SK-N-SH (cell line): ENCODE measurements around the gene GNAZ. TPM values are rescaled to one million over a fixed set of nuclear protein-coding genes. Genes with fewer than 3 reads are reported as not detected.
A peak's percentile ranks its signal among the peaks of the same experiment; 100 is the strongest.
"Not testable (repeated sequence)": the region's sequence is repeated elsewhere in the genome, so short reads cannot be mapped to it uniquely, and the experiment has no call there.

ENCODE experiments used
- CTCF ChIA-PET: fragments of 300-600, 350-600 bp; formaldehyde crosslinking; extraction: SDS; loops from one replicate; lab custom pipeline; 2021; lab: Yijun Ruan, JAX
- POLR2A ChIA-PET: fragments of 350-600 bp; sonication (Branson Sonifier 250); formaldehyde crosslinking; extraction: SDS; loops from one replicate; lab custom pipeline; 2020; ENCODE audit warnings: antibody characterized with exemption, inconsistent platforms; lab: Yijun Ruan, JAX
- DNase-seq: peaks from one replicate; pipeline ENCODE4 v3.0.0; 2012
- H2AFZ ChIP-seq: fragments of 200-600 bp; sonication (generic); 2 replicates; pipeline ENCODE4 v1.8.1; 2016; ENCODE audit warnings: antibody characterized with exemption, mild to moderate bottlenecking, low read depth
- H3F3A ChIP-seq: fragments of 200-600 bp; sonication (generic); replicated peaks from 2 replicates; pipeline ENCODE3; 2016; ENCODE audit warnings: antibody characterized with exemption, mild to moderate bottlenecking; ENCODE audit not compliant: insufficient read depth
- H3K27ac ChIP-seq, 2 experiments: fragments of 200-500 bp in 1 of 2; fragments of 200-600 bp in 1 of 2; sonication (Bioruptor generic) in 1 of 2; sonication (generic), shearing (Covaris generic) in 1 of 2; 2 replicates each; pipeline versions ENCODE4 v1.5.1 to v1.6.1; 2014 to 2016; ENCODE audit warnings: low read depth in 2 of 2, inconsistent platforms in 1 of 2, low read length in 1 of 2, mild to moderate bottlenecking in 1 of 2, mixed read lengths in 1 of 2
- H3K27me3 ChIP-seq: fragments of 200-600 bp; sonication (generic), shearing (Covaris generic); 2 replicates; pipeline ENCODE4 v1.6.1; 2016; ENCODE audit warnings: mixed run types; ENCODE audit not compliant: insufficient read depth
- H3K36me3 ChIP-seq, 2 experiments: fragments of 200-500 bp in 1 of 2; fragments of 200-600 bp in 1 of 2; sonication (Bioruptor generic) in 1 of 2; sonication (generic) in 1 of 2; replicated peaks in 1 of 2; 2 replicates each; pipeline versions ENCODE3 to v1.5.1; 2014 to 2016; ENCODE audit warnings: low read length in 1 of 2, mild to moderate bottlenecking in 1 of 2; ENCODE audit not compliant: insufficient read depth in 2 of 2, control insufficient read depth in 1 of 2
- H3K4me1 ChIP-seq, 2 experiments: fragments of 200-500 bp in 1 of 2; fragments of 200-600 bp in 1 of 2; sonication (Bioruptor generic) in 1 of 2; sonication (generic), shearing (Covaris generic) in 1 of 2; 2 replicates each; pipeline versions ENCODE4 v1.5.1 to v1.6.1; 2014 to 2016; ENCODE audit warnings: low read depth in 1 of 2, low read length in 1 of 2, mixed run types in 1 of 2; ENCODE audit not compliant: insufficient read depth in 2 of 2, control insufficient read depth in 1 of 2
- H3K4me2 ChIP-seq: fragments of 200-600 bp; sonication (generic), shearing (Covaris generic); 2 replicates; pipeline ENCODE4 v1.6.1; 2017; ENCODE audit warnings: mixed run types
- H3K4me3 ChIP-seq, 2 experiments: fragments of 200-500 bp in 1 of 2; fragments of 200-600 bp in 1 of 2; sonication (Bioruptor generic) in 1 of 2; sonication (generic), shearing (Covaris generic) in 1 of 2; 2 replicates each; pipeline versions ENCODE4 v1.5.1 to v1.8.1; 2014 to 2016; ENCODE audit warnings: low read depth in 2 of 2, inconsistent platforms in 1 of 2, low read length in 1 of 2, mild to moderate bottlenecking in 1 of 2, mixed read lengths in 1 of 2, moderate library complexity in 1 of 2
- H3K79me2 ChIP-seq: fragments of 200-600 bp; sonication (generic); 2 replicates; pipeline ENCODE4 v1.8.1; 2017; ENCODE audit warnings: mild to moderate bottlenecking; ENCODE audit not compliant: insufficient read depth
- H3K9ac ChIP-seq: fragments of 200-600 bp; sonication (generic); 2 replicates; pipeline ENCODE4 v1.6.1; 2017; ENCODE audit warnings: mixed run types
- H3K9me2 ChIP-seq: fragments of 200-600 bp; sonication (generic); 2 replicates; pipeline ENCODE4 v1.6.1; 2017; ENCODE audit warnings: mixed run types
- H3K9me3 ChIP-seq: fragments of 200-600 bp; sonication (generic); 2 replicates; pipeline ENCODE4 v1.6.1; 2017; ENCODE audit warnings: mixed run types, mild to moderate bottlenecking, moderate library complexity
- H4K20me1 ChIP-seq: fragments of 200-600 bp; sonication (generic); 2 replicates; pipeline ENCODE4 v1.6.1; 2017; ENCODE audit warnings: mild to moderate bottlenecking, mixed run types; ENCODE audit not compliant: insufficient read depth
- CHD2 ChIP-seq: fragments of 150-350 bp; IDR thresholded peaks from 2 replicates; pipeline ENCODE4 v1.6.1; 2018; ENCODE audit warnings: low read length; ENCODE audit not compliant: partially characterized antibody
- JUND ChIP-seq: IDR thresholded peaks from 2 replicates; pipeline ENCODE4 v1.4.0; 2012
- MEF2A ChIP-seq: IDR thresholded peaks from 2 replicates; pipeline ENCODE4 v1.4.0; 2012; ENCODE audit warnings: low read depth, borderline replicate concordance
- PBX3 ChIP-seq: IDR thresholded peaks from 2 replicates; pipeline ENCODE4; 2012
- REST ChIP-seq: IDR thresholded peaks from 2 replicates; pipeline ENCODE4 v1.6.1; 2012; ENCODE audit warnings: mild to moderate bottlenecking, low read depth, low read length, moderate library complexity
- ZBTB33 ChIP-seq: IDR thresholded peaks from 2 replicates; pipeline ENCODE4 v1.4.0; 2012; ENCODE audit warnings: low read depth, borderline replicate concordance
- WGBS: methylation state at CpG from one replicate; pipeline ENCODE4 v1.1.6; 2017; ENCODE audit warnings: low lambda C conversion rate; 5-methylcytosine and 5-hydroxymethylcytosine counted together
- polyA plus RNA-seq, 3 experiments: library from polyadenylated mRNA; depleted of rRNA; stranded (reverse); fragments of >200 nt; gene quantifications; 2 replicates each; pipeline ENCODE4 v1.2.3, GENCODE V29; 2012

GNAZ gene
- 5.4 and 6.5 TPM in 2 replicates for polyA plus RNA-seq (2012; rRNA removed)
- 3.9 and 6.3 TPM in 2 replicates for polyA plus RNA-seq (2012; cell fraction: cytosol; rRNA removed)
- polyA plus RNA-seq (2012; cell fraction: nucleus; rRNA removed), result 3.5 and 8.9 TPM in 2 replicates

GRCh38 chr22:23070418-23071229, at the start of gene GNAZ:
TSS of gene GNAZ (plus strand) at chr22:23070519. CDS start at chr22:23095696, 25,177 bp downstream.
- POLR2A ChIA-PET, result interaction anchor here (1.4 to 2.1 kb wide), 3 partner anchors 12 to 43 kb away, joined by 3 to 6 read pairs (median 6); no protein-coding TSS in a partner anchor
- peak within 1 kb of the TSS; percentile 67 for H3K9ac ChIP-seq
- peak within 1 kb of the TSS; percentile 96 for H3K4me2 ChIP-seq
- peak within 1 kb of the TSS in 1 of 2 experiments; percentile 73; a peak in 2 of 4 replicates for H3K27ac ChIP-seq
- H3K79me2 ChIP-seq, result no peaks in the 10 kb centered on the region; the same call in 1 of the 2 replicates
- DNase-seq, result peak; percentile 84
- peak within 1 kb of the TSS; percentile 67 to 78 for H3K4me3 ChIP-seq
- H3K27me3 ChIP-seq, result no peaks in the 10 kb centered on the region
- H3K36me3 ChIP-seq, result no peaks in the 10 kb centered on the region
- H3K9me3 ChIP-seq, result no peaks in the 10 kb centered on the region
- no peaks in the 10 kb centered on the region for H3F3A ChIP-seq
- CTCF ChIA-PET, result interaction anchor here (0.6 to 3.3 kb wide), 14 partner anchors 8 to 219 kb away, joined by 3 to 16 read pairs (median 3); no protein-coding TSS in a partner anchor
- peaks cover 5 to 34% of the 10 kb centered on the region in 2 experiments; a peak in 1 of 4 replicates for H3K4me1 ChIP-seq
- H4K20me1 ChIP-seq, result peaks cover 3% of the 10 kb centered on the region; the same call in 1 of the 2 replicates
- H3K9me2 ChIP-seq, result no peaks in the 10 kb centered on the region
- no peak for TF ChIP-seq MEF2A
- WGBS, result 1% methylated on average over 14 of the region's 87 CpGs
- H2AFZ ChIP-seq, result peak within 1 kb of the TSS; percentile 96

DNA sequence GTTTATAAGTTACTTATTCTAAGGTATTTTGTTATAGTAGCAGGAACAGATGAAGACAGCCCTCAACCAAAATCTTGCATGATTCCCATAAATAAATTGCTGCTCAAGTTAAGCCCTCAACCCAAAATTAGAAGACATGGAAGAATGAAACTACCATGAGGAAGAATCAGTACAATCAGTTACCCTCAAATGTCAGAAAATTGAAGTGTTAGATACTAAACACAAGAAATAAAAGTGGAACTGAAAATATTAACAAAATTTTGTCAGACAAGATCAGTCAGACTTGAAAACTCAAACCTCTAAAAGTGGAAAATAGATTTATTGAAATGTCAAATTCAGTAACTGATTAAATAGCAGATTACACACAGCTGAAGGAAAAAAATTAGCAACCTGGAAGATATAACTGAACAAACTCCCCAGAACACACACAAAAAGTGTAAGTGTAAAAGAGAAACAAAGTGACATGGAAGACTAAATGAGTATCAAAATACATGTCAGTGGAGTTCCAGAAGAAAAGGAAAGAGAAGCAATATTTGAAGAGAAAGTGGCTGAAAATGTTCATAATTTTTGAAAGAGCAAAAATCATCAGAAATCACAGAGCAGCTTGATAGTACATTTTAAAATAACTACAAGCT, 49.5 kb upstream of the GNAZ start:
- Histone ChIP-seq H4K20me1 (no peaks in the 10 kb centered on the region), H3K9me3 (no peaks in the 10 kb centered on the region), H3K9ac (no peak overlapping the region), H3K9me2 (no peaks in the 10 kb centered on the region), H3K27me3 (no peaks in the 10 kb centered on the region), H3K4me3 (no peak overlapping the region), H3F3A (no peaks in the 10 kb centered on the region), H3K4me1 (no peaks in the 10 kb centered on the region), H2AFZ (no peak overlapping the region), H3K36me3 (no peaks in the 10 kb centered on the region), H3K27ac (no peak overlapping the region), H3K4me2 (no peak overlapping the region), H3K79me2 (no peaks in the 10 kb centered on the region)
- TF ChIP-seq ZBTB33 (no peak), JUND (no peak), PBX3 (no peak), REST (no peak), CHD2 (no peak)
- DNase-seq, result no peak
- ChIA-PET CTCF (no interaction called here), POLR2A (no interaction called here)

DNA sequence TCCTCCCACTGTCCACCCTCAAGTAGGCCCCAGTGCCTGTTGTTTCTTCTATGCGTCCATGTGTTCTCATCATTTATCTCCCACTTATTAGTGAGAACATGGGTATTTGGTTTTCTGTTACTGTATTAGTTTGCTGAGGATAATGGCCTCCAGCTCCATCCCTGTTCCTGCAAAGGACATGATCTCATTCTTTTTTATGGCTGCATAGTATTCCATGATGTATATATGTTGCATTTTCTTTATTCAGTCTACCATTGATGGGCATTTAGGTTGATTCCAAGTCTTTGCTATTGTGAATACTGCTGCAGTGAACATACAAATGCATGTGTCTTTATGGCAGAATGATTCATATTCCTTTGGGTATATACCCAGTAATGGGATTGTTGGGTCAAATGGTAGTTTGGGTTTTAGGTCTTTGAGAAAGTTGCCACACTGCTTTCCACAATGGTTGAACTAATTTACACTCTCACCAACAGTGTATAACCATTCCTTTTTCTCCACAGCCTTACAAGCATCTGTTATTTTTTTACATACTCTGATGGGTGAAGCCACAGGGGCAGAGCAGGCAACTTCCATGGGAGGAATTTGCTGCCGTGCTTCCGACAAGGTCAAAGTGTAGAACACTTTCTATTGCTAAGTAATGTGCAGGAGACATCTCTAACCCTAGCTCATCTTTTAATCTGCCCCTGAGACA, 48.5 kb upstream of the GNAZ start:
- H3K27ac ChIP-seq, H3K4me3 ChIP-seq, H3K9me2 ChIP-seq, H3F3A ChIP-seq, DNase-seq, H3K4me1 ChIP-seq, POLR2A ChIA-PET, H3K9ac ChIP-seq, H3K27me3 ChIP-seq, H3K4me2 ChIP-seq, H3K79me2 ChIP-seq, H3K9me3 ChIP-seq, H3K36me3 ChIP-seq, H4K20me1 ChIP-seq, H2AFZ ChIP-seq: not testable (repeated sequence)
- WGBS, result 76% methylated on average over 3 of the region's 3 CpGs
- CTCF ChIA-PET, result interaction anchor here (1.5 kb wide), 1 partner anchor 28 kb away, joined by 3 read pairs; no protein-coding TSS in a partner anchor
